Activated naive CD4-positive, alpha-beta T cell treated with anti-CD3 and anti-CD28 coated beads, Interleukin-2, amount 50 U/mL, for 72 hours (primary cell): ENCODE data around the gene PLCB4. TPM values are rescaled to one million over a fixed set of nuclear protein-coding genes. Genes with fewer than 3 reads are reported as not detected.

Experiments
- ATAC-seq, 2 donors: fragments of 150-1000 bp; cut with Tn5 transposase; 2 replicates each; pipeline ENCODE4 v1.10.0; 2021; ENCODE audit warnings: mild to moderate bottlenecking in 2 of 2, moderate library complexity in 2 of 2
- DNase-seq, 2 donors: peaks; one replicate each; pipeline ENCODE4 v3.0.0; 2021 to 2022; ENCODE audit warnings: low spot score in 2 of 2
- H3K27ac Mint-ChIP-seq, 2 donors: one replicate each; pipeline ENCODE4 v1.8.0; 2022; ENCODE audit warnings: mild to moderate bottlenecking in 2 of 2, mixed read lengths in 2 of 2
- H3K36me3 Mint-ChIP-seq, 2 donors: one replicate each; pipeline ENCODE4 v1.8.0; 2022; ENCODE audit warnings: mixed read lengths in 2 of 2
- H3K9me3 Mint-ChIP-seq, 2 donors: one replicate each; pipeline ENCODE4 v1.8.0; 2022; ENCODE audit warnings: mixed read lengths in 2 of 2
- total RNA-seq, 2 donors: library from RNA; stranded (reverse); gene quantifications; one replicate each; pipeline ENCODE4 v1.2.3, GENCODE V29; 2022

PLCB4 gene
- total RNA-seq, 2 donors from 2014 or later = not detected

DNA sequence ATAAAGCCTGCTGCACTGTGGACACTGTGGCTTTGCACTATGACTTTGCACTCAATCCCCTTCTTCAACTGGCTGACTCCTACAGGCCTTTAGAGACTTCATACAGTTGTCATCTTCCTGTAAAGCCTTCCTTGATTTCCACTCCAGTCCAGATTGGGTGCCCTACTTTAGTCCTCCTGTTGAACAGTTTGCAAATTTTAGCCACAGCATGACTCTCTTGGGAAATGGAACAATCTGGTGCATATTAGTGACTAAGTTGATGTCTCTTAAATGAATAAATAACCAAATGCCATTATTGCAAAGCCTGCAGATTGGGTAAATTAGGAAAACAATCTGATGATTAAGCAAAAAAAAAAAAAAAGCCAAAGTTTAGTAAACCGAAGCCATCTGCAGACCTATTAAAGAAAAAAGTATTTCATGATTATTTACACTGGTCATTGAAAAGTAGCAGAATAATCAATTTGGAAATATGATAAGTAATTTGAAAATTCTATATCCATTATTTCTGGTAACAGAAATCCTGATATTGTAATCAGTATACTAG, 12.6 kb downstream of the PLCB4 start:
- peaks cover under 1 to 5% of the 10 kb centered on the region in 2 donors for H3K9me3 Mint-ChIP-seq
- no peaks in the 10 kb centered on the region for H3K36me3 Mint-ChIP-seq
- no peak overlapping the region for H3K27ac Mint-ChIP-seq
- no peak for DNase-seq
- no peak for ATAC-seq

DNA sequence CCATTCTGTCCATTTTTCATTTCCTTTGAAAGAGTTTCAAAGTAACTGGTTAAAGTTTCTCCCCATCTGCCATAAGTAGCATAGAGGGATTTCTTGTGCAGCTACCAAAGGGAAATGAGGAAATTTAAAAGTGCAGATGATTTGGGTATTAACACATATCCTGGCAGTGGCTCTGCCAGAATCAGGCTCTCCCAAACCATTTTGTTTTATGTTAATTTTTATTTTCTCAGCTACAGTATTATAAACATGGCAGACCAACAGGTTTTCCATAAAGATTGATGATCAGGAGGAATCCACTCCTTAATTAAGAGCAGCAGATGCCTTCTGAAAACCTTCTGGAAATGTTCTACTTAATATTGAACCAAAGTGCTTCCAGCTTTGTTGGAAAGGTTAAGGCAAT, 13.9 kb downstream of the PLCB4 start:
- Mint-ChIP-seq H3K36me3 (no peaks in the 10 kb centered on the region), H3K27ac (no peak overlapping the region), H3K9me3 (peaks cover 5% of the 10 kb centered on the region in 2 donors)
- no peak for ATAC-seq
- DNase-seq = no peak

DNA sequence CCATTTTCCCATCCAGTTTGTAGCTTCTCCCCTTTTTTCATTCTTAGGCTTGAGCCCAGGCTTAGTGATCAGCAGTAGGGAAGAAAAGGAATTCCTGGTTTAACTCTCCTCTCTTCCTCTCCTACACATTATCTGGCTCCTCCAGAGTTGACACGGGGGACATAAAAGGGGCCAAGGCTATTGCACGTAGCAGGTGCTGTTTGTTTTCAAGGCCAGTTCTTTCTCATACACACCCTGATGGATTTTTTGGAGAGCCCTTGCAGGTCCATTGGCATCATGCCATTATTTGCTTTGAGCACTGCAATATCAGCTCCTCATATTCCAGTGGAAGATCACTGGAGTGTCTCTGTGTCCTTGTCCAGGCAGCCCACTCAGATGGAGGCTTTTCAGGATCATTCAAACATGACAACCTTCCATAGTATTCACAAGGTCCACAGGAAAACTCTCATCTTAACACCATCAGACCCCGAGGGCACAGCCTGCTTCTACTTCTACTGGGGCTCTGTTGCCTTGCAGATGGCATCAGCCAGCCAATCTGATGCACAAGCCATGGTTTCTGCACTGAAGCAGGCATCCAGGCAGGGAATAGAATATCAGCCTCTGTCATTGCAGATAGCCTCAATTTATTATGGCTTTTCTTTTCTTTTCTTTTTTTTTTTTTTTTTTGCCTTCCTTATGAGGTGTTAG, 18.8 kb downstream of the PLCB4 start:
- H3K9me3 Mint-ChIP-seq = peaks cover 0 to 5% of the 10 kb centered on the region in 2 donors
- no peak overlapping the region for H3K27ac Mint-ChIP-seq
- ATAC-seq (no peak), DNase-seq (no peak)
- no peaks in the 10 kb centered on the region for H3K36me3 Mint-ChIP-seq

DNA sequence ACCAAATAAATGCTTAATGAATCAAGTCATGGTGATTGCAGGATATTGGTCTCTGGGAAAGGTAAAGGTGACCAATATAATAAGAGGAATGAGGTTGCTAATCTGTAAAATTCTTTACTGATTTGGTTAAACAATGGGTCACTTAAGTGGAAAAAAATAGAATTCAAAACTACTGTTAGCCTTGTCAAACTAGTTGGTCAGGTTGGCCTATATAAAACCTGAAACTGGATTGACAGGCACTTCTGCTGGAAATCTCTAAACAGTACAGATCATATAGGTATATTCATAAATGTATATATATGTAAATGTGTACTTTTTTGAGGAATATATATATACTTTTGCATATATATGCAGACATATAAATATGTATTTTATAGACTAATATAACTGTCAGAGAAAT, 19.7 kb downstream of the PLCB4 start:
- ATAC-seq (no peak), DNase-seq (no peak)
- Mint-ChIP-seq H3K36me3 (no peaks in the 10 kb centered on the region), H3K27ac (no peak overlapping the region), H3K9me3 (peaks cover 0 to 5% of the 10 kb centered on the region in 2 donors)

- ATAC-seq (no peak), DNase-seq (no peak)
- Mint-ChIP-seq H3K36me3 (no peaks in the 10 kb centered on the region), H3K9me3 (no peaks in the 10 kb centered on the region), H3K27ac (no peak overlapping the region)
These were observed 23.2 kb downstream of the PLCB4 start for GRCh38 chr20:9092113-9092512.

GRCh38 chr20:9092655-9093054, 23.8 kb downstream of the PLCB4 start:
- Mint-ChIP-seq H3K9me3 (peaks cover 0 to 1% of the 10 kb centered on the region in 2 donors), H3K27ac (no peak overlapping the region), H3K36me3 (no peaks in the 10 kb centered on the region)
- ATAC-seq (no peak), DNase-seq (no peak)

DNA sequence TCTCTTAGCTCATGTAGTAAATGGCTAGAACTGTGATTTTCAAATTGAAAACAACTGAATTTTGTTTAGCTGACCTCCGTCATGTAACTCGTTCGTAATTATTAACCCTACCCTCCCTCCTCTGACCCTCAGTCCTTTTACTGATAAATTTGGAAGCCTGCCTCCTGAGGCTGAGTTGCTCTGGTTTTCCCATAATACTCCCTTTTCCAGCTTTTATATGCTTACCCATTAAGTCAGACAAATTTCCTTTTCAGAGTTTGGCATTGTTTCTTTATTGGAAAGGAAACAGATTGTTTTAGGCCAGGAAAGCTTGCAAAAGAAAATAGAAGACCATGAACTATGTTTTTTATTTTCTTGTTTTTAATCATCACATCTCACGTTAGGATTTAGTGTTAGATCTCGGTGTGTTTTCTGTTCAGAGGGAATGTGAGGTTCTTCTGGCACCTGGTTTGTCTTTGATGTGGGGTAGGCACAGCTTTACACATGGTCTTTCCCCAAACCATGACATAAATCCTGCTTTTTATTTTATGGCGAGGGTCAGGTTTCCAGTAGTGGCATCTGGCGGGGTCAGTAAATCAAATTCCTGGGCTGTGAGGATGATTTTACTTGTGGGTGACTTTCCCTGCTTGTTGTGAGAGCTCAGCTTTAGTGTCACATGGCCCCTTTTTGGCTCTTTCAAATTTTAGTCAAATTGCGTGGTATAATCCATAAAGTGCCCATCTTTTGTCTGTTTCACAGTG, 24.5 kb downstream of the PLCB4 start:
- H3K27ac Mint-ChIP-seq = no peak overlapping the region
- peaks cover 0 to 3% of the 10 kb centered on the region in 2 donors for H3K9me3 Mint-ChIP-seq
- H3K36me3 Mint-ChIP-seq = no peaks in the 10 kb centered on the region
- no peak for ATAC-seq
- no peak for DNase-seq

- no peak for DNase-seq
- no peak for ATAC-seq
- Mint-ChIP-seq H3K9me3 (peaks cover 3 to 4% of the 10 kb centered on the region in 2 donors), H3K27ac (no peak overlapping the region), H3K36me3 (no peaks in the 10 kb centered on the region)
These were observed 30.5 kb downstream of the PLCB4 start for GRCh38 chr20:9099372-9099771.

GRCh38 chr20:9100691-9101090, 31.8 kb downstream of the PLCB4 start:
- Mint-ChIP-seq H3K9me3 (peaks cover 4 to 8% of the 10 kb centered on the region in 2 donors), H3K27ac (no peak overlapping the region), H3K36me3 (no peaks in the 10 kb centered on the region)
- DNase-seq = no peak
- no peak for ATAC-seq

- H3K27ac Mint-ChIP-seq = no peak overlapping the region
These were observed 33.6 kb downstream of the PLCB4 start for GRCh38 chr20:9102456-9102855.

DNA sequence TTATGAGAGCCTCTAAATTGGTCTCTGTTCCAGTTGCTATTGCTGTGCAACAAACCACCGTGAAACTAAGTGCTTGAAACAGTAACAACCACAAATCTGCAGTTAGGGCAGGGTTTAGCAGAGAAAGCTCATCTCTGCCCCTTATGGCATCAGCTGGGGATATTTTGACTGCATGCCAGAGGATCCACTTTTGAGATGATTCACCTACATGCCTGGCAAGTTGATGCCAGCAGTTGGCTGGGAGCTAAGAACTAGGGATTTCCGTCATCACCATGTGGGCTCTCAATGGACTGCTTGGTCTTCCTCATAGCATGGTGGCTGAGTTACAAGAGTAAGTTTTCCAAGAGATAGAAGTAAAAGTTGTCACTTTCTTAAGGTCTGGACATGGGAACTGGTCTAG, 35.1 kb downstream of the PLCB4 start:
- H3K36me3 Mint-ChIP-seq = no peaks in the 10 kb centered on the region
- H3K27ac Mint-ChIP-seq = no peak overlapping the region
- H3K9me3 Mint-ChIP-seq = peaks cover 4 to 5% of the 10 kb centered on the region in 2 donors
- ATAC-seq (no peak), DNase-seq (no peak)

More at GRCh38 chr20:9102456-9102855, 33.6 kb downstream of the PLCB4 start:
- ATAC-seq = no peak
- no peak for DNase-seq
- peaks cover 4 to 8% of the 10 kb centered on the region in 2 donors for H3K9me3 Mint-ChIP-seq
- H3K36me3 Mint-ChIP-seq = no peaks in the 10 kb centered on the region

DNA sequence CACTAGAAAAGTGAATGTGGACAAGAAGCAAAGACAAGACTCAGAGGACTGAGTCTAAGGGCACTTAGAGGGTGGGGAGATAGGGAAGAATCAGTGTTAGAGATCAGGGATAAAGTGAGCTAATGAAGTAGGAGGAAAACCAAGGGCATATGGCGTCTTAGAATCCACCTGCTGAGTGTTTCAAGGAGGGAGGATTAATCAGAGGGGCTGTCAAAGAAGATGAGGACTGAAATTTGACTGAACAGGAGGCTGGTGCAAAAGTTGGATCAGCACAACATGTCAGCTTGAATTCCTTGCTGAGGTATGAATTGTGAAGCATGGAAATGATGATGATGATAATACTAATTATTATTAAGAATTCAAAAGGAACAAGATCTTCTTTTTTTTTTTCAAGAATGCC, 39.4 kb downstream of the PLCB4 start:
- H3K36me3 Mint-ChIP-seq = no peaks in the 10 kb centered on the region
- H3K27ac Mint-ChIP-seq = no peak overlapping the region
- DNase-seq (no peak), ATAC-seq (no peak)
- peaks cover 0 to 5% of the 10 kb centered on the region in 2 donors for H3K9me3 Mint-ChIP-seq

- H3K36me3 Mint-ChIP-seq = no peaks in the 10 kb centered on the region
- peaks cover 0 to 3% of the 10 kb centered on the region in 2 donors for H3K9me3 Mint-ChIP-seq
- no peak for DNase-seq
- H3K27ac Mint-ChIP-seq = no peak overlapping the region
- no peak for ATAC-seq
These were observed 40.7 kb downstream of the PLCB4 start for GRCh38 chr20:9109566-9109965.

- Mint-ChIP-seq H3K9me3 (no peaks in the 10 kb centered on the region), H3K36me3 (no peaks in the 10 kb centered on the region), H3K27ac (no peak overlapping the region)
- DNase-seq = no peak
- ATAC-seq = no peak
These were observed 41.5 kb downstream of the PLCB4 start for GRCh38 chr20:9110365-9110764.

DNA sequence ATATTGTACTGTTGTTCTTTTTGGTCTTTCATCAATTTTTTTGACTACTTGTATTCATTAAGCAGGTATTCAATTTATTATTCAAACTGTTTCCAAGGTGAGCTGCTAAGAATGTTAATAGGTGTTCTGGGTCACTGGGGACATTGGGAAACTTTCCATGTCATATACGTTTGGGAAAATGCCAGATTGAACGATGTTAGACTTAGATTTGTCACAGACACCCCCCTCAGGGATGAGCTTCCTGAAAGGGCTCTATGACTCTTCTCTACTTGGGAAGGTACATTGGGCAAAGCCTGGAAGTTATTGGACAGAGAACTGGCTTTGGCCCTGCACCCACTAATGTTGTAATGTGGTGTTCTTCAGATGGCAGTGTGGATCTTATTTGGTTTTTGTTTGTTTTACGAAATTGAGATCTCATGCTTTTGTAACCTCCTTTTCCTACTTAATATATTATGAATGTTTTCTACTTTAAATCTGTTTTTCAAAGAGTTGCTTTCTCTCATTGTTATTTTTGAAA, 42.1 kb downstream of the PLCB4 start:
- ATAC-seq (no peak), DNase-seq (no peak)
- Mint-ChIP-seq H3K36me3 (no peaks in the 10 kb centered on the region), H3K27ac (no peak overlapping the region), H3K9me3 (no peaks in the 10 kb centered on the region)

- DNase-seq = no peak
- Mint-ChIP-seq H3K36me3 (no peaks in the 10 kb centered on the region), H3K9me3 (no peaks in the 10 kb centered on the region), H3K27ac (no peak overlapping the region)
- ATAC-seq = no peak
These were observed 43.9 kb downstream of the PLCB4 start for GRCh38 chr20:9112541-9113515.
